ENCODE data around the gene PCSK1N.

PCSK1N gene

GRCh38 chrX:48787505-48788443 lies 47.6 kb downstream of the PCSK1N start:
- no peak for DNase-seq

GRCh38 chrX:48786825-48787504 lies 48.4 kb downstream of the PCSK1N start:
- no peak for DNase-seq

- DNase-seq, result no peak
These were observed 49.0 kb downstream of the PCSK1N start, which contains the start of gene GATA1 for GRCh38 chrX:48786341-48786800. GATA1 (plus strand) TSS chrX:48786590; CDS start chrX:48791110, 4,520 bp downstream.

GRCh38 chrX:48785540-48786214 lies 49.7 kb downstream of the PCSK1N start:
- DNase-seq, result no peak

GRCh38 chrX:48785186-48785539 lies 50.2 kb downstream of the PCSK1N start:
- DNase-seq, result no peak

- DNase-seq, result no peak
These were observed 50.7 kb downstream of the PCSK1N start for GRCh38 chrX:48784726-48785125.

- no peak for DNase-seq
These were observed 52.6 kb downstream of the PCSK1N start for GRCh38 chrX:48782795-48783194.

GRCh38 chrX:48782216-48782615 lies 53.2 kb downstream of the PCSK1N start:
- DNase-seq, result no peak

GRCh38 chrX:48781705-48782104 lies 53.7 kb downstream of the PCSK1N start:
- no peak for DNase-seq
